Erythroblast (primary cell): ENCODE measurements around the gene CNNM4.
A peak's percentile ranks its signal among the peaks of the same experiment; 100 is the strongest.

Experiments
- DNase-seq, 2 experiments: peaks; one replicate each; lab custom pipeline; 2025; lab: John Stamatoyannopoulos, UW
- GATA1 ChIP-seq: IDR thresholded peaks from 2 replicates; pipeline ENCODE4 v1.6.1; 2011; ENCODE audit warnings: low read depth, mild to moderate bottlenecking, control low read depth, low read length, moderate library complexity
- POLR2A ChIP-seq: IDR thresholded peaks from 2 replicates; pipeline ENCODE4 v1.6.1; 2011; ENCODE audit warnings: mild to moderate bottlenecking, low read length

The CNNM4 gene

GRCh38 chr2:96843538-96844268 lies 83.0 kb downstream of the CNNM4 start, which contains the start of gene ANKRD23:
ANKRD23 (minus strand) TSS chr2:96844021; CDS start chr2:96843992, 29 bp downstream.
- DNase-seq: no peak
- TF ChIP-seq GATA1 (no peak), POLR2A (no peak)

DNA sequence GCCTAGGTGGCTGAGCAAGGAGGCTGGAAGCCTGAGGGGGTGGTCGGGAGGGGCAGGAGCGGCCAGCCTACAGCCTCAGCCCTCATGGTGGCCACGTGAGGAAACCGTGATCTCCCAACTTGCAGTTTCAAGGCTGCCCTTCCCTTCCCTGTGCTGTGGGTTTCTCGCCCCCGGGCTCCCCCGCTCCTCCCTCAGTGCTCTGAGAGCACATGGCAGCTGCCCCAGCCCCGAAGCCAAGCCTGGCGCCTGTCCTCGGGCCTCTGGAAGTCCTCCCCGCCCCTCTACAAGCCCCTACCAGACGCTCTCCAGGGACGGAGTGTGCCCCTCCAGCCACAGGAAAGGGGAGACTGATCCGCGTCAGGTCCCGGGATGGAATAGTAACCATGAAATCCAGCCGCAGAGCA lies 83.7 kb downstream of the CNNM4 start:
- DNase-seq: no peak
- TF ChIP-seq POLR2A (no peak), GATA1 (no peak)

DNA sequence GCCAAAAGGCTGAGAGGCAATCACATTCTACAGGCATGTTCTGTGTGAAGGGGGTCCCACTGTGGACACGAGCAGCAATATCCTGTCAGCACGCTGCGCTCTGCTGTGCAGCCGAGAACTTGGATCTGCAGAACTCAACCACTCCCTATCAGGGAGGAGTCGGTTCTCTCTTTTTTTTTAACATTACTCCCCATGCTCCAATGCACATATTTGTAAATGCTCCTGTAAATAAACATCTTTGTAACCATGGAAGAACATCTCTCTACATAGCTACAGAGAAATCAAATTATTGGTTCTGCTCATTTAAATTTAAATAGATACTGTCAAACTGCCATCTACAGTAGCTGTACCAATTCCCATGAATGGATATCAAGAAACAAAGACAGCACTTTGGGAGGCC lies 86.1 kb downstream of the CNNM4 start:
- no peak for DNase-seq
- TF ChIP-seq GATA1 (no peak), POLR2A (no peak)

GRCh38 chr2:96847586-96847985 lies 86.9 kb downstream of the CNNM4 start:
- DNase-seq: no peak
- TF ChIP-seq POLR2A (no peak), GATA1 (no peak)

- TF ChIP-seq GATA1 (no peak), POLR2A (no peak)
- DNase-seq: no peak
These were observed 87.6 kb downstream of the CNNM4 start for GRCh38 chr2:96848264-96848663.

GRCh38 chr2:96852667-96853066 lies 92.0 kb downstream of the CNNM4 start:
- TF ChIP-seq POLR2A: no peak
- no peak for TF ChIP-seq GATA1
- no peak for DNase-seq

- no peak for DNase-seq
- no peak for TF ChIP-seq GATA1
- TF ChIP-seq POLR2A: no peak
These were observed 92.6 kb downstream of the CNNM4 start for GRCh38 chr2:96853321-96853720.

- TF ChIP-seq GATA1 (no peak), POLR2A (no peak)
- DNase-seq: peak; percentile 55 to 67
These were observed 96.3 kb downstream of the CNNM4 start for GRCh38 chr2:96856776-96857666.

DNA sequence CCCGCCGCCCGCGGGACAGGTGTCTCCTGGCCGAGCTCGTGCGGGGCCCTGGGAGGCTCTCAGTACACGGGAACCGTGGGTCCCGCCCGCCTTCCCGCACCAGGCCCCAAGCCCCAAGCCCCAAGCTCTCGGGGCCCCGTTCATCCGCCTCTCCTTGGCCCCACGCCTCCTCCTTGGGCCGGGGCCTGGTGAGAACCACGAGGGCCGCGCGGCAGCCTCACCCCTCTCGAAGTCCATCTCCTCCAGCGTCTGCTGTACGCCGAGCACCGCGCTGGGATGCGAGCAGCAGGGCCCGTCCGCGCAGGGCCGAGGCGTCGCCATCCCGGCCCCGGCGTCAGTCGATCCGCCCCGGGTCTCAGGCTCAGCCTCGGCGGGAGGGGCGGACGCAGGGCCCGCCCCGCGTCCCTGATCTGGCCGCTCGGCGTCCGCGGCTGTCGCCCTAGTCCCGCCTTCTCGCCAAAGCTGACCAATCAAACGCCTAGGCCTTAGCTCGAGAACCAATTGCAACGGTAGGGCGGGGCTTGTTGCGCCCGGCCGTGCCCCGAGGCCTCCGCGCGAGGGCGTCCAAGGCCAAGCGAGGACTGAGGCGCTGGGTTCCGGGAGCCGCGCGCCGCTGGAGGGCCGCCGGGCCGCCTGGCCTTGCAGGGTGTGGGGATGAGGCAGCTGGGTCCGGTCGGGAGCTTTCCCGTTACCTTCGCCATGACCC lies 97.1 kb downstream of the CNNM4 start, which contains the start of gene ANKRD39:
Gene ANKRD39 (minus strand): TSS at position 350 of the 706 bp plus-strand sequence. CDS start 29 bp downstream, at position 321.
- DNase-seq: peak; percentile 98 to 100
- TF ChIP-seq POLR2A: peak; percentile 77
- TF ChIP-seq GATA1: no peak

- TF ChIP-seq POLR2A: no peak
- no peak for DNase-seq
These were observed 98.5 kb downstream of the CNNM4 start for GRCh38 chr2:96859099-96859649.

GRCh38 chr2:96859681-96860064 lies 99.0 kb downstream of the CNNM4 start:
- TF ChIP-seq GATA1: no peak
- TF ChIP-seq POLR2A: no peak
- no peak for DNase-seq

DNA sequence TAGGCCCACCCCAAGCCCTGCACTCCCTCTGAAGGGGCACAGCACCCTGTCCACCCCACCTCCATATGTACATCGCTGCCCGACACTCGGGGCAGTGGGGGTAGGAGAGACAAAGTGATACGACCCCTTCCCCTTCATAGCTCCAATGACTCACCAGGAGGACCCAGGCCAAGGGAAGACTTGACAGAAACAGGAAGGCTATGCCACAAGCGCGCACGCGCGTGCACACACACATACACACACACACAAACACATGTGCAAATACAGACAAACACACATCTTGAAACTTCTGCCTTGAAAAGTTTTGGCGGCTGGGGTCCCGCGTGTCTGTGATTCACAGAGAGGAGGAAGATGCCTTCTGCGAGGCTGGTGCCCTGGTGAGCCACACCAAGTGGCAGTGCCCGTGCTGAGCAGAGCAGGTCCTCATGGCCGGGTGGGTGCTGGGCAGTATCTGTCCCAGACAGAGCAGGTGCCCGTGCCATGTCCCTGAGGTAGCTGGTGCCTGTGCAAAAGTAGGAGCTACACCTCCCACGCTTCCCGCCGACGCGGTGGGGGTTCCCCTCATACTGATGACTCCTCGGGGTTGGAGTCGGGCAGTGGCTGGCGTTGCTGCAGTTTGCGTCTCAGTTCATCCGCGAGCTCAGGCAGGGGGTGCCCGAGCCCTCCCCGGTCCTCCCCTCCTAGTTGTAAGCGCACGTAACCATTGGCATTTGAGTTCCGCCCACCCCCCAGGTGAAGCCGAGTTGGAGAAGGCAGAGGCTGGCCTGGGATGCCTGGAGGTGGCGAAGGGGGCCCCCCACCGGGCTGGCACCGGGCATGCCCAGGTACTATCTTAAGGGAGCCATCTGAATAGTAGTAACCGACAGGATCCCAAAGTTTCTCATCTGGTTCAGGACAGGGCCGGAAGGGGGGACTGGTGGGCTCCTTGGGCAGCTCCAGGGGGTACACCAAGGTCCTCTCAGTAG lies 99.6 kb downstream of the CNNM4 start:
- peak in 1 of 2 experiments; percentile 32 for DNase-seq
- TF ChIP-seq GATA1 (no peak), POLR2A (no peak)

- TF ChIP-seq GATA1 (no peak), POLR2A (no peak)
- DNase-seq: no peak
These were observed 100.4 kb downstream of the CNNM4 start for GRCh38 chr2:96861074-96861473.
